Sigmoid colon (tissue), 7 donors: ENCODE measurements around the gene OPCML. TPM values are rescaled to one million over a fixed set of nuclear protein-coding genes. Genes with fewer than 3 reads are reported as not detected.

Experiments used
- DNase-seq: peaks from one replicate; pipeline ENCODE4 v3.0.0-alpha.2; 2019
- H3K27ac ChIP-seq, 4 donors: fragments of 200-600 bp; sonication (generic); one replicate each; pipeline ENCODE4 v1.5.1; 2016 to 2019; ENCODE audit warnings: mild to moderate bottlenecking in 1 of 4
- H3K27me3 ChIP-seq, 3 donors: fragments of 200-600 bp; sonication (generic); one replicate each; pipeline ENCODE4 v1.5.1; 2019; ENCODE audit warnings: mild to moderate bottlenecking in 1 of 3
- H3K36me3 ChIP-seq, 4 donors: fragments of 200-600 bp; sonication (generic); one replicate each; pipeline ENCODE4 v1.5.1; 2016 to 2019
- H3K4me1 ChIP-seq, 4 donors: fragments of 200-600 bp; sonication (generic); one replicate each; pipeline ENCODE4 v1.5.1; 2017 to 2019
- H3K4me3 ChIP-seq, 4 donors: fragments of 200-600 bp; sonication (generic); one replicate each; pipeline ENCODE4 v1.5.1; 2017 to 2019; ENCODE audit warnings: mild to moderate bottlenecking in 2 of 4, moderate library complexity in 1 of 4
- H3K9me3 ChIP-seq, 4 donors: fragments of 200-600 bp in 3 of 4; sonication (generic) in 3 of 4; one replicate each; pipeline versions ENCODE4 v1.5.1 to v1.6.1; 2013 to 2019
- EP300 ChIP-seq, 4 donors: sonication (generic); formaldehyde crosslinking; IDR thresholded peaks; one replicate each; pipeline ENCODE4 v1.6.1; 2017; ENCODE audit warnings: antibody characterized with exemption in 4 of 4
- POLR2A ChIP-seq, 2 donors: fragments of 450-650 bp; IDR thresholded peaks; one replicate each; pipeline ENCODE4 v1.6.1; 2016; ENCODE audit warnings: antibody characterized with exemption in 2 of 2, mild to moderate bottlenecking in 2 of 2, moderate library complexity in 2 of 2
- POLR2AphosphoS5 ChIP-seq, 4 donors: sonication (generic); formaldehyde crosslinking; IDR thresholded peaks; one replicate each; pipeline ENCODE4 v1.6.1; 2017; ENCODE audit warnings: antibody characterized with exemption in 4 of 4
- WGBS, 2 donors: extraction: QIAGEN DNeasy Blood & Tissue Kit; methylation state at CpG; one replicate each; pipeline ENCODE4 v1.1.7; 2013; 5-methylcytosine and 5-hydroxymethylcytosine counted together
- intact Hi-C: fragments of 100-400 bp; cut with DNase I; formaldehyde crosslinking; loops from one replicate; pipeline ENCODE4 v1.15.1; 2023
- polyA plus RNA-seq, 3 donors: library from polyadenylated mRNA; stranded (reverse); fragments of 200-250 nt; gene quantifications; one replicate each; pipeline ENCODE4 v1.2.3, GENCODE V29; 2013
- total RNA-seq, 4 donors: library from RNA; depleted of rRNA; stranded (reverse); fragments of >200 nt; gene quantifications; one replicate each; pipeline ENCODE4 v1.1.0, GENCODE V29; 2016
- TF ChIP-seq, protein P1 (sequence below), 4 experiments: fragments of 450-650 bp in 3 of 4; fragments of 200-600 bp in 1 of 4; IDR thresholded peaks; one replicate each; pipeline ENCODE4 v1.5.1; 2016 to 2019; ENCODE audit warnings: antibody characterized with exemption in 4 of 4, mild to moderate bottlenecking in 3 of 4, moderate library complexity in 2 of 4
- donor health status: healthy with polysubstance abuse.
- donor health status: Bipolar disorder and iron deficiency.
- donor health status: healthy.

The OPCML gene
- total and polyA plus RNA-seq, 7 donors, result under 0.01 to 0.14 (median 0.03) TPM; not detected in 4

DNA sequence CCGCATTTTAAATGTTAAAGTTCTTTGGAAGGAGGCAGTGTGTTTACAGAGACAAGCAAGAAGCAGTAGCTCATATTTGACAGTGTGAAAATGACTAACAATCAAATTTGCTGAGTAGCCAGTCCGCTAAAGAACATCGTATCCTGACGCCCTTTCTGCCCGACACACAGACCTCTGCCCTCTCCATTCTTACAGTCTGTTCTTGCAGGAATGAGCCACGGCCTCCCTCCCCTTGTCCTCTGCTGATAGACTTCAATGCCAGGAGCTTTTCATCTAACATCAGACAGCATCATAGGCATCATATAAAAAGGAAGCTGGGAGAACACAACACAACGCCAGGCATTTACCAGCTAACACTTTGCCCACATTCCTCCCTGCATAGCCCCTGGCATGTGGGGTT, 486.0 kb downstream of the OPCML start:
- intact Hi-C loops, result no loop called here
- TF ChIP-seq, protein P1, sequence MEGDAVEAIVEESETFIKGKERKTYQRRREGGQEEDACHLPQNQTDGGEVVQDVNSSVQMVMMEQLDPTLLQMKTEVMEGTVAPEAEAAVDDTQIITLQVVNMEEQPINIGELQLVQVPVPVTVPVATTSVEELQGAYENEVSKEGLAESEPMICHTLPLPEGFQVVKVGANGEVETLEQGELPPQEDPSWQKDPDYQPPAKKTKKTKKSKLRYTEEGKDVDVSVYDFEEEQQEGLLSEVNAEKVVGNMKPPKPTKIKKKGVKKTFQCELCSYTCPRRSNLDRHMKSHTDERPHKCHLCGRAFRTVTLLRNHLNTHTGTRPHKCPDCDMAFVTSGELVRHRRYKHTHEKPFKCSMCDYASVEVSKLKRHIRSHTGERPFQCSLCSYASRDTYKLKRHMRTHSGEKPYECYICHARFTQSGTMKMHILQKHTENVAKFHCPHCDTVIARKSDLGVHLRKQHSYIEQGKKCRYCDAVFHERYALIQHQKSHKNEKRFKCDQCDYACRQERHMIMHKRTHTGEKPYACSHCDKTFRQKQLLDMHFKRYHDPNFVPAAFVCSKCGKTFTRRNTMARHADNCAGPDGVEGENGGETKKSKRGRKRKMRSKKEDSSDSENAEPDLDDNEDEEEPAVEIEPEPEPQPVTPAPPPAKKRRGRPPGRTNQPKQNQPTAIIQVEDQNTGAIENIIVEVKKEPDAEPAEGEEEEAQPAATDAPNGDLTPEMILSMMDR (IDR thresholded peaks at IDR 0.05), result no peak
- TF ChIP-seq EP300 (IDR thresholded peaks at IDR 0.05) (no peak), POLR2A (IDR thresholded peaks at IDR 0.05) (no peak), POLR2AphosphoS5 (IDR thresholded peaks at IDR 0.05) (no peak)
- H3K27ac ChIP-seq, result no peak overlapping the region
- no peaks in the 10 kb centered on the region for H3K4me1 ChIP-seq
- no peaks in the 10 kb centered on the region for H3K9me3 ChIP-seq
- no peak overlapping the region for H3K4me3 ChIP-seq
- WGBS, 2 donors, result 65 to 67% methylated on average over 7 of the region's 7 CpGs
- no peak for DNase-seq
- peaks cover 0 to 24% (median 0%) of the 10 kb centered on the region in 3 donors for H3K27me3 ChIP-seq
- no peaks in the 10 kb centered on the region for H3K36me3 ChIP-seq

DNA sequence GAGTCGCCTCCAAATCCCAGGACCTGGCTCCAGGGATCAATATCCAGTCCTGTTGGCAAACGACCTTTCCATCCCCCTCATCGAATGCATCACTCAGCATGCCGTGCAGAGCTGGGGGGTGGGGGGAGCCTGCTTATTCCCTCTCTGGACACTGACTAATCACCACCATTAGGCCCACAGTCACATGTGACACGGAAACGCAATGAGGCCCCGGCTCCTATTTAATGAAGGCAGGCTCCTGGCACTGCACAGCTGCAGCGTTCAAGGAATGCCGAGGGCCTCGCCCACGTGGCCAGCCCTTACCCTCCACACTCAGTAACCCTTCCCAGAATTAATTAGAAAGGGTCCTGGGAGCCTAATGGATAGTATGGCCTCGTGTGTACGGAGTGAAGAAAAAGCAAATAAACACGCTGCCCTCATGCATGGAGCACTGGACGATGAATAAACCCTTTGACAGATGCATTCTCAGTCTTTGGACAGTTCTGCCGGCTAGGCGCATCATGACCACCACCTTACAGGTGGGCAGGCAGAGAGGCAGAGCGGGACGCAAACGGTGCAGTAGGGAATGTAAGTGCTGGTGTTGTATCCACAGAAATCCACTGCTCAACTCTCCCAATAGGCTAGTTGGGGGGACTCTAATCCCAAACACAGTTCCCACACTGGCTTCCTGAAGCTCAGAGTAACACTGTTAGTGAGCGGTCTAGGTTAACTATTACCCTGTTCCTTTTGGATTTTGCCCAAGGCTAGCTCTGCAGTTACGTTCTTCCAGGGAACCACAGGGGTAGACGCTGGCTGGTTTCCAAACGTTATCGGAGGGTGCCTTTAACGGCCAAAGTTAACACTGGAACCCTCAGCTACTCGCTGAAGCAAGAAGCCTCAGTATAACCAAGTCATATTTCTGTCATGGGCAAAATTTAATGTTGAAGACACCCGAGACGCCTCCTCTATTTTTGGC, 490.1 kb downstream of the OPCML start:
- TF ChIP-seq, protein P1 (IDR thresholded peaks at IDR 0.05), result no peak
- TF ChIP-seq POLR2A (IDR thresholded peaks at IDR 0.05), result no peak
- TF ChIP-seq POLR2AphosphoS5 (IDR thresholded peaks at IDR 0.05), result no peak
- TF ChIP-seq EP300 (IDR thresholded peaks at IDR 0.05), result no peak
- H3K9me3 ChIP-seq, result no peaks in the 10 kb centered on the region
- no peak overlapping the region for H3K4me3 ChIP-seq
- peaks cover 0 to 35% (median 0%) of the 10 kb centered on the region in 3 donors for H3K27me3 ChIP-seq
- intact Hi-C loops, result no loop called here
- WGBS, 2 donors, result 61 to 74% methylated on average over 29 of the region's 29 CpGs
- no peak overlapping the region for H3K27ac ChIP-seq
- no peaks in the 10 kb centered on the region for H3K36me3 ChIP-seq
- no peak for DNase-seq
- no peaks in the 10 kb centered on the region for H3K4me1 ChIP-seq

DNA sequence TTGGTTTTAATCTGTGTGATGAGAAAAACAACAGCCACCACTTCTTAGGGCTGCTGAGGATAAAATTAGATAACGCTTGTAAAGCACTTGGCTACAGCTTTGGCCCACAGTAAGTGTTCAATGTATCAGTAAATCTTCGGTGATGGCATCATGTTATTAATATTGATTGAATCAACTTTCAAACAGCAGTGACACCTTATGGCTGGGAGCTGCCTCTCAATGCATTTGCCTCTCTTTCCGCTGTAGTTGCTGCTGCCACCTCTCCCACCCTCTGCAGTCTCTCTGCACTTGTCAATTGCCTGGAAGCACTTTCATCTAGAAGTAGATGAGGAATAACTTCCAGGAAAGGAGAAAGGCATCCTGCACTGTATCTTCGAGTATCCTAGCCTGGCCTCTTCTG, 491.1 kb downstream of the OPCML start:
- WGBS, 2 donors, result 71 to 76% methylated on average over 4 of the region's 4 CpGs

DNA sequence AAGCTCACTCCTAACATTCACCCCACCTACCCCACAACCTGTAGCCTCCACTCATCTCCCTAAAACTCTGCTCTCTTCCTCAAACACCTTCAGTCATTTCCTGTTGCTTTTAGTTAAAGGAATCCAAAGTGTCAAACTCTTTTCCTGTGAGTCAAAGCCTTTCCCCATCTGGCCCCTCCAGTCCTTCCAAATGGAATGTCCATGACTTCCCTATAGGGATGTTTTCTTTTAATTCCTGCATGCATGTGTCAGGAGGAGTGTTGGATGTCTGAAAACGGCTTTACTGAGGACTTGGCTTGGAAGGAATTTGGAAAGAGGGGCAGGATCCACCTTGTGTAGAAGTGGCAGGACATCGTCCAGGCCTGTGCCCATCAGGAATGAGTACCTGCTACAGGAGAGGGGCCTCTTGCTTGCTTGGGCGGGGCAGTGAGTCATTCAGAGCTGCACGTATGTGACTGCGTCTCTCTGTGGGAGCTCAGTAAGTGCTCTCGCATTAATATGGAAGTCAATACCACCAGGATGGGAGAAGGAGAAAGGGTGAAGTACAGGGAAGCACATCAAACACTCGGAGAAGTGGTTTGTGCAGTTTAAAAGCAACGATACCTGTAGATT, 491.9 kb downstream of the OPCML start:
- no peak overlapping the region for H3K27ac ChIP-seq
- H3K9me3 ChIP-seq, result no peaks in the 10 kb centered on the region
- H3K4me3 ChIP-seq, result no peak overlapping the region
- H3K27me3 ChIP-seq, result peaks cover 0 to 21% (median 0%) of the 10 kb centered on the region in 3 donors
- H3K36me3 ChIP-seq, result no peaks in the 10 kb centered on the region
- no peaks in the 10 kb centered on the region for H3K4me1 ChIP-seq
- intact Hi-C loops, result no loop called here
- DNase-seq, result no peak
- whole genome bisulfite sequencing, 2 donors, result 23 to 45% methylated on average over 8 of the region's 8 CpGs
- TF ChIP-seq POLR2A (IDR thresholded peaks at IDR 0.05) (no peak), EP300 (IDR thresholded peaks at IDR 0.05) (no peak), POLR2AphosphoS5 (IDR thresholded peaks at IDR 0.05) (no peak)
- TF ChIP-seq, protein P1 (IDR thresholded peaks at IDR 0.05), result no peak

More for the DNA sequence above, 491.1 kb downstream of the OPCML start:
- TF ChIP-seq, protein P1 (IDR thresholded peaks at IDR 0.05), result no peak
- no peak for TF ChIP-seq POLR2AphosphoS5 (IDR thresholded peaks at IDR 0.05)
- Histone ChIP-seq H3K4me1 (no peaks in the 10 kb centered on the region), H3K9me3 (no peaks in the 10 kb centered on the region), H3K4me3 (no peak overlapping the region), H3K36me3 (no peaks in the 10 kb centered on the region), H3K27me3 (peaks cover 0 to 26% (median 0%) of the 10 kb centered on the region in 3 donors), H3K27ac (no peak overlapping the region)
- no peak for DNase-seq
- intact Hi-C loops, result no loop called here
